MCF 10A (cell line): ENCODE results near the gene C14orf93. TPM values are rescaled to one million over a fixed set of nuclear protein-coding genes. Genes with fewer than 3 reads are reported as not detected.

Experiments
- BruUV-seq: library from RNA; stranded (reverse); fragments of 400-500 nt; replicated peaks from 2 replicates; lab custom pipeline; 2021; lab: Mats Ljungman, UMichigan
- CTCF ChIA-PET: fragments of 300-600 bp; sonication (Branson Sonifier 250); formaldehyde crosslinking; extraction: SDS; loops from one replicate; lab custom pipeline; 2021; ENCODE audit warnings: antibody characterized with exemption, inconsistent platforms; lab: Yijun Ruan, JAX
- POLR2A ChIA-PET: fragments of 300-600, 350-650 bp; sonication (Branson Sonifier 250); formaldehyde crosslinking; extraction: SDS; loops from one replicate; lab custom pipeline; 2020; ENCODE audit warnings: antibody characterized with exemption, inconsistent platforms; lab: Yijun Ruan, JAX
- DNase-seq: peaks from one replicate; pipeline ENCODE4 v3.0.0-alpha.2; 2018; ENCODE audit not compliant: unreplicated experiment
- H3K27ac Mint-ChIP-seq: one replicate; pipeline ENCODE4 v1.8.0; 2022; ENCODE audit warnings: mild to moderate bottlenecking, low read depth, mixed read lengths; ENCODE audit not compliant: unreplicated experiment
- H3K27me3 Mint-ChIP-seq: one replicate; pipeline ENCODE4 v1.8.0; 2022; ENCODE audit warnings: mixed read lengths; ENCODE audit not compliant: insufficient read depth, unreplicated experiment
- H3K36me3 Mint-ChIP-seq: one replicate; pipeline ENCODE4 v1.8.0; 2022; ENCODE audit warnings: mild to moderate bottlenecking, moderate library complexity, mixed read lengths; ENCODE audit not compliant: insufficient read depth, unreplicated experiment
- H3K4me1 Mint-ChIP-seq: one replicate; pipeline ENCODE4 v1.8.0; 2022; ENCODE audit warnings: mixed read lengths; ENCODE audit not compliant: insufficient read depth, unreplicated experiment
- H3K4me3 Mint-ChIP-seq: one replicate; pipeline ENCODE4 v1.8.0; 2022; ENCODE audit warnings: mild to moderate bottlenecking, moderate library complexity, mixed read lengths; ENCODE audit not compliant: unreplicated experiment
- H3K9me3 Mint-ChIP-seq: one replicate; pipeline ENCODE4 v1.8.0; 2022; ENCODE audit warnings: mixed read lengths; ENCODE audit not compliant: unreplicated experiment
- intact Hi-C: fragments of 100-400 bp; cut with micrococcal nuclease; formaldehyde crosslinking; loops from 2 replicates; pipeline ENCODE4 v1.14.1; 2022
- total RNA-seq: library from RNA; stranded (reverse); gene quantifications from 2 replicates; pipeline ENCODE4 v1.2.3, GENCODE V29; 2022
- TF ChIP-seq, protein P1 (sequence below): fragments of 200-600 bp; IDR thresholded peaks from one replicate; pipeline ENCODE4 v1.8.0; 2022; ENCODE audit warnings: antibody characterized with exemption, mild to moderate bottlenecking; ENCODE audit not compliant: unreplicated experiment

Gene C14orf93
- total RNA-seq, 1 experiment from 2014 or later: 6.1 TPM

GRCh38 chr14:22979748-22980392 is 30.1 kb downstream of the C14orf93 start:
- Mint-ChIP-seq H3K4me3 (no peak overlapping the region), H3K4me1 (peaks cover 42% of the 10 kb centered on the region), H3K9me3 (no peaks in the 10 kb centered on the region), H3K27ac (peak overlapping the region; percentile 89), H3K36me3 (peaks cover 32% of the 10 kb centered on the region), H3K27me3 (no peaks in the 10 kb centered on the region)
- ChIA-PET CTCF (interaction anchor here (0.9 to 9.3 kb wide), 3 partner anchors 13 to 78 kb away, joined by 3 to 331 read pairs (median 21); partner anchors contain the start of gene CDH24), POLR2A (interaction anchor here (0.6 to 12.7 kb wide), 18 partner anchors 8 to 213 kb away, joined by 3 to 133 read pairs (median 6); partner anchors contain the start of genes ACIN1, C14orf119, CDH24 and HAUS4)
- TSS peak; percentile 89 for BruUV-seq
- peak; percentile 77 for DNase-seq
- TF ChIP-seq, protein P1, sequence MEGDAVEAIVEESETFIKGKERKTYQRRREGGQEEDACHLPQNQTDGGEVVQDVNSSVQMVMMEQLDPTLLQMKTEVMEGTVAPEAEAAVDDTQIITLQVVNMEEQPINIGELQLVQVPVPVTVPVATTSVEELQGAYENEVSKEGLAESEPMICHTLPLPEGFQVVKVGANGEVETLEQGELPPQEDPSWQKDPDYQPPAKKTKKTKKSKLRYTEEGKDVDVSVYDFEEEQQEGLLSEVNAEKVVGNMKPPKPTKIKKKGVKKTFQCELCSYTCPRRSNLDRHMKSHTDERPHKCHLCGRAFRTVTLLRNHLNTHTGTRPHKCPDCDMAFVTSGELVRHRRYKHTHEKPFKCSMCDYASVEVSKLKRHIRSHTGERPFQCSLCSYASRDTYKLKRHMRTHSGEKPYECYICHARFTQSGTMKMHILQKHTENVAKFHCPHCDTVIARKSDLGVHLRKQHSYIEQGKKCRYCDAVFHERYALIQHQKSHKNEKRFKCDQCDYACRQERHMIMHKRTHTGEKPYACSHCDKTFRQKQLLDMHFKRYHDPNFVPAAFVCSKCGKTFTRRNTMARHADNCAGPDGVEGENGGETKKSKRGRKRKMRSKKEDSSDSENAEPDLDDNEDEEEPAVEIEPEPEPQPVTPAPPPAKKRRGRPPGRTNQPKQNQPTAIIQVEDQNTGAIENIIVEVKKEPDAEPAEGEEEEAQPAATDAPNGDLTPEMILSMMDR: no peak
- intact Hi-C loops: loop anchor here (5.0 kb wide), 1 partner anchor 593 kb away; no protein-coding TSS in a partner anchor

- ChIA-PET CTCF (interaction anchor here (0.9 to 3.3 kb wide), 9 partner anchors 8 to 98 kb away, joined by 3 to 25 read pairs (median 4); partner anchors contain the start of genes CDH24 and PRMT5), POLR2A (interaction anchor here (1.0 to 12.7 kb wide), 16 partner anchors 7 to 116 kb away, joined by 3 to 133 read pairs (median 18); partner anchors contain the start of genes ACIN1, C14orf119, CDH24 and HAUS4)
- DNase-seq: peak; percentile 90
- BruUV-seq: no TSS peak
- H3K36me3 Mint-ChIP-seq: peaks cover 39% of the 10 kb centered on the region
- no peaks in the 10 kb centered on the region for H3K27me3 Mint-ChIP-seq
- peak overlapping the region; percentile 89 for H3K27ac Mint-ChIP-seq
- H3K4me3 Mint-ChIP-seq: no peak overlapping the region
- intact Hi-C loops: no loop called here
- no peaks in the 10 kb centered on the region for H3K9me3 Mint-ChIP-seq
- H3K4me1 Mint-ChIP-seq: peaks cover 50% of the 10 kb centered on the region
- TF ChIP-seq, protein P1: no peak
Measured at GRCh38 chr14:22978981-22979671, 30.8 kb downstream of the C14orf93 start.

GRCh38 chr14:22978487-22978837 is 31.5 kb downstream of the C14orf93 start:
- peak; percentile 30 for DNase-seq
- Mint-ChIP-seq H3K4me3 (no peak overlapping the region), H3K27ac (peak overlapping the region; percentile 91), H3K9me3 (no peaks in the 10 kb centered on the region), H3K36me3 (peaks cover 46% of the 10 kb centered on the region), H3K27me3 (no peaks in the 10 kb centered on the region), H3K4me1 (peaks cover 56% of the 10 kb centered on the region)
- no TSS peak for BruUV-seq
- TF ChIP-seq, protein P1: no peak
- CTCF ChIA-PET: interaction anchor here (1.1 to 3.3 kb wide), 9 partner anchors 8 to 98 kb away, joined by 3 to 25 read pairs (median 8); partner anchors contain the start of genes CDH24 and PRMT5
- POLR2A ChIA-PET: interaction anchor here (0.5 to 12.7 kb wide), 16 partner anchors 8 to 154 kb away, joined by 3 to 133 read pairs (median 8); partner anchors contain the start of genes ACIN1, C14orf119, CDH24 and HAUS4
- intact Hi-C loops: no loop called here
